Hepatocyte (in vitro differentiated cells): ENCODE data around the gene STRA8. TPM values are rescaled to one million over a fixed set of nuclear protein-coding genes. Genes with fewer than 3 reads are reported as not detected.

Source experiments
- DNase-seq: peaks from one replicate; pipeline ENCODE4 v3.0.0-alpha.2; 2016; ENCODE audit warnings: low spot score
- H2AFZ ChIP-seq: fragments of 200-600 bp; sonication (generic); 2 replicates; pipeline ENCODE4 v1.6.0; 2016; ENCODE audit warnings: antibody characterized with exemption, mild to moderate bottlenecking
- H3K27ac ChIP-seq: fragments of 200-600 bp; sonication (generic); 2 replicates; pipeline ENCODE4 v1.5.1; 2016; ENCODE audit warnings: mild to moderate bottlenecking
- H3K27me3 ChIP-seq: fragments of 200-600 bp; sonication (generic); 2 replicates; pipeline ENCODE4 v1.6.1; 2016
- H3K36me3 ChIP-seq: fragments of 200-600 bp; sonication (generic); replicated peaks from 2 replicates; pipeline ENCODE4 v1.5.1; 2016; ENCODE audit warnings: low read depth; ENCODE audit not compliant: insufficient read depth
- H3K4me1 ChIP-seq: fragments of 200-600 bp; sonication (generic); 2 replicates; pipeline ENCODE4 v1.5.1; 2016; ENCODE audit warnings: mild to moderate bottlenecking, moderate library complexity; ENCODE audit not compliant: insufficient read depth
- H3K4me2 ChIP-seq: fragments of 200-600 bp; sonication (generic); 2 replicates; pipeline ENCODE4 v1.6.0; 2016
- H3K4me3 ChIP-seq: fragments of 200-600 bp; sonication (generic); 2 replicates; pipeline ENCODE4 v1.5.1; 2016; ENCODE audit warnings: mild to moderate bottlenecking
- H3K79me2 ChIP-seq: fragments of 200-600 bp; sonication (generic); 2 replicates; pipeline ENCODE4 v1.6.0; 2017; ENCODE audit warnings: mild to moderate bottlenecking
- H3K9me2 ChIP-seq: fragments of 200-600 bp; sonication (generic); replicated peaks from 2 replicates; pipeline ENCODE4 v1.6.0; 2017; ENCODE audit warnings: mild to moderate bottlenecking; ENCODE audit not compliant: insufficient read depth
- H3K9me3 ChIP-seq: fragments of 200-600 bp; sonication (generic); 2 replicates; pipeline ENCODE4 v1.5.1; 2016; ENCODE audit warnings: low read depth, mild to moderate bottlenecking
- H4K20me1 ChIP-seq: fragments of 200-600 bp; sonication (generic); 2 replicates; pipeline ENCODE4 v1.6.0; 2016; ENCODE audit warnings: mild to moderate bottlenecking; ENCODE audit not compliant: insufficient read depth, poor library complexity, severe bottlenecking
- EZH2 ChIP-seq: fragments of 200-600 bp; sonication (generic); IDR thresholded peaks from 2 replicates; pipeline ENCODE4 v1.6.1; 2016; ENCODE audit warnings: antibody characterized with exemption, mild to moderate bottlenecking, borderline replicate concordance
- EZH2phosphoT487 ChIP-seq: fragments of 200-600 bp; sonication (generic); IDR thresholded peaks from one replicate; pipeline ENCODE4 v1.6.1; 2018; ENCODE audit warnings: antibody characterized with exemption, mild to moderate bottlenecking, low read depth, moderate library complexity; ENCODE audit not compliant: unreplicated experiment, severe bottlenecking
- WGBS: methylation state at CpG from one replicate; pipeline ENCODE4 v1.1.6; 2016; ENCODE audit warnings: low lambda C conversion rate; ENCODE audit errors: missing lambda C conversion rate; 5-methylcytosine and 5-hydroxymethylcytosine counted together
- polyA plus RNA-seq: library from polyadenylated mRNA; unstranded; fragments of >200 nt; fragmentation: Nextera tagmentation; extraction: Ambion mirVana; gene quantifications from 2 replicates; pipeline ENCODE4 v1.2.1, GENCODE V29; 2016
- total RNA-seq: library from RNA; depleted of rRNA; stranded (reverse); fragments of >200 nt; gene quantifications from 2 replicates; pipeline ENCODE4 v1.2.3, GENCODE V29; 2014
- TF ChIP-seq, protein P1 (sequence below): fragments of 200-600 bp; sonication (generic); IDR thresholded peaks from 2 replicates; pipeline ENCODE4 v1.5.1; 2016; ENCODE audit warnings: antibody characterized with exemption, mild to moderate bottlenecking; ENCODE audit not compliant: poor library complexity

The STRA8 gene
- total and polyA plus RNA-seq, 2 experiments from 2014 or later: not detected

- Histone ChIP-seq H3K4me1 (no peaks in the 10 kb centered on the region), H3K27ac (no peak overlapping the region), H3K9me3 (no peaks in the 10 kb centered on the region), H3K79me2 (no peaks in the 10 kb centered on the region), H3K4me2 (no peak overlapping the region), H3K4me3 (no peak overlapping the region), H3K9me2 (no peaks in the 10 kb centered on the region), H3K27me3 (no peaks in the 10 kb centered on the region), H4K20me1 (no peaks in the 10 kb centered on the region), H2AFZ (no peak overlapping the region), H3K36me3 (no peaks in the 10 kb centered on the region)
- 90% methylated on average over 4 of the region's 4 CpGs for WGBS
- no peak for DNase-seq
- no peak for TF ChIP-seq EZH2
- TF ChIP-seq EZH2phosphoT487: no peak
- TF ChIP-seq, protein P1, sequence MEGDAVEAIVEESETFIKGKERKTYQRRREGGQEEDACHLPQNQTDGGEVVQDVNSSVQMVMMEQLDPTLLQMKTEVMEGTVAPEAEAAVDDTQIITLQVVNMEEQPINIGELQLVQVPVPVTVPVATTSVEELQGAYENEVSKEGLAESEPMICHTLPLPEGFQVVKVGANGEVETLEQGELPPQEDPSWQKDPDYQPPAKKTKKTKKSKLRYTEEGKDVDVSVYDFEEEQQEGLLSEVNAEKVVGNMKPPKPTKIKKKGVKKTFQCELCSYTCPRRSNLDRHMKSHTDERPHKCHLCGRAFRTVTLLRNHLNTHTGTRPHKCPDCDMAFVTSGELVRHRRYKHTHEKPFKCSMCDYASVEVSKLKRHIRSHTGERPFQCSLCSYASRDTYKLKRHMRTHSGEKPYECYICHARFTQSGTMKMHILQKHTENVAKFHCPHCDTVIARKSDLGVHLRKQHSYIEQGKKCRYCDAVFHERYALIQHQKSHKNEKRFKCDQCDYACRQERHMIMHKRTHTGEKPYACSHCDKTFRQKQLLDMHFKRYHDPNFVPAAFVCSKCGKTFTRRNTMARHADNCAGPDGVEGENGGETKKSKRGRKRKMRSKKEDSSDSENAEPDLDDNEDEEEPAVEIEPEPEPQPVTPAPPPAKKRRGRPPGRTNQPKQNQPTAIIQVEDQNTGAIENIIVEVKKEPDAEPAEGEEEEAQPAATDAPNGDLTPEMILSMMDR: no peak
Observed at GRCh38 chr7:135199439-135199838, 34.2 kb upstream of the STRA8 start.

DNA sequence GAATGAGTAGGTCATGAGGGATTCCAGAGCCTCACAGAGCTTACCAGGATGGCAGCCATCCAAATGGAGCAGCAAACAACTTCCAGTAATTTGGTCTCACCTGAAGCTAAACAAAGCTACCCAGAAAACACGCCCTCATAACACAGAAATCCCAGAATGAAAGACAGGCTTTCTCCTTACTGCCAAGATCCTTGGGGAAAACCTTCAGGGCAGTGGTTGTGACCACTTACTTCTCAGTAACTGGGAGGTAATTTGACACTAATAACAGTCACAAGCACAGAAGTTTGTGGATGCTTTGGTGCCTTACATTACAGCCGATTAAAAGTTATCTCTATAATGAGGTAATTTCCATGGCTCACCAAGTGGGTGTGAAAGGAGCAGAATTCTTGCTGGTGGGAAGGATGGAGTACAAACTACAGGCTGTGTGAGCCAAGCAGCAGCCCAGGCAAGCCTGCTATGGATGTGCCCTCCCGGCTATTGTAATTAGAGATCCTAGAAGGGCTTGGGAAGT, 32.8 kb upstream of the STRA8 start:
- H3K4me1 ChIP-seq: no peaks in the 10 kb centered on the region
- no peaks in the 10 kb centered on the region for H3K79me2 ChIP-seq
- no peak for TF ChIP-seq EZH2
- no peak for TF ChIP-seq EZH2phosphoT487
- TF ChIP-seq, protein P1: no peak
- no peak for DNase-seq
- H3K27me3 ChIP-seq: no peaks in the 10 kb centered on the region
- no peak overlapping the region for H3K4me2 ChIP-seq
- H3K9me3 ChIP-seq: no peaks in the 10 kb centered on the region
- no peak overlapping the region for H2AFZ ChIP-seq
- no peaks in the 10 kb centered on the region for H3K9me2 ChIP-seq
- WGBS: 73% methylated on average over 3 of the region's 3 CpGs
- no peaks in the 10 kb centered on the region for H4K20me1 ChIP-seq
- H3K36me3 ChIP-seq: no peaks in the 10 kb centered on the region
- no peak overlapping the region for H3K4me3 ChIP-seq
- H3K27ac ChIP-seq: no peak overlapping the region

- no peaks in the 10 kb centered on the region for H4K20me1 ChIP-seq
- WGBS: 94% methylated on average over 2 of the region's 2 CpGs
- H3K27me3 ChIP-seq: no peaks in the 10 kb centered on the region
- H3K9me2 ChIP-seq: no peaks in the 10 kb centered on the region
- no peak for DNase-seq
- H3K4me2 ChIP-seq: no peak overlapping the region
- no peak overlapping the region for H3K4me3 ChIP-seq
- TF ChIP-seq EZH2 (no peak), EZH2phosphoT487 (no peak)
- TF ChIP-seq, protein P1: no peak
- no peak overlapping the region for H3K27ac ChIP-seq
- no peaks in the 10 kb centered on the region for H3K4me1 ChIP-seq
- H2AFZ ChIP-seq: no peak overlapping the region
- H3K79me2 ChIP-seq: no peaks in the 10 kb centered on the region
- no peaks in the 10 kb centered on the region for H3K9me3 ChIP-seq
- no peaks in the 10 kb centered on the region for H3K36me3 ChIP-seq
Observed at GRCh38 chr7:135201350-135201749, 32.3 kb upstream of the STRA8 start.

DNA sequence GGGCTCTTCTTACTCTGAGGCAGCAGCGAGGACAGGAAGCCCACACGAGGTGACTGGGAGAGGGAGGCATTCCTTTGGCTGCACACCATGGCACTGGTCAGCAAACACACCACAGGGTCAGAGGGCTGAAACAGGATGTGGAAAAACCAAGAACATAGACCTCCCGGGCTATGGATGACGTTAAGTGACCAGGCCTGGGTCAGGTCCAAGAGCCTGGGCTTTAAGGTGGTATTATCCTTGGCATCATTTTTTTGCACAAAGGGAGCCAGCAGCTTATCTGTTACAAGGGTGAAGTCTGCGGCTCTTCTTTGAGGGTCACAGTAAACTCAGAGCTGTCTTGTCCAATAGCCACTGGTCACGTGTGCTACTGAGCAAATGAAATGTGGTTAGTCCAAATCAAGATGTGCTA, 29.3 kb upstream of the STRA8 start:
- no peaks in the 10 kb centered on the region for H3K27me3 ChIP-seq
- no peak overlapping the region for H3K4me2 ChIP-seq
- TF ChIP-seq EZH2phosphoT487 (no peak), EZH2 (no peak)
- TF ChIP-seq, protein P1: no peak
- no peaks in the 10 kb centered on the region for H3K36me3 ChIP-seq
- H3K4me1 ChIP-seq: peaks cover 11% of the 10 kb centered on the region
- DNase-seq: no peak
- WGBS: 94% methylated on average over 6 of the region's 6 CpGs
- no peak overlapping the region for H2AFZ ChIP-seq
- H3K4me3 ChIP-seq: no peak overlapping the region
- no peak overlapping the region for H3K27ac ChIP-seq
- H3K9me3 ChIP-seq: no peaks in the 10 kb centered on the region
- H4K20me1 ChIP-seq: no peaks in the 10 kb centered on the region
- H3K9me2 ChIP-seq: no peaks in the 10 kb centered on the region
- H3K79me2 ChIP-seq: peaks cover 2% of the 10 kb centered on the region
